GM19240 (cell line): Measurements from ENCODE around the gene HARS1.
"Not testable (repeated sequence)": the region's sequence is repeated elsewhere in the genome, so short reads cannot be mapped to it uniquely, and the experiment has no call there.

ENCODE experiments used
- DNase-seq: peaks from one replicate; pipeline ENCODE4 v3.0.0; 2011; ENCODE audit warnings: low spot score; ENCODE audit not compliant: insufficient read length

The HARS1 gene

GRCh38 chr5:140678993-140679392, 12.2 kb downstream of the HARS1 start:
- DNase-seq: no peak

- DNase-seq: peak; percentile 51
Measured at GRCh38 chr5:140677947-140678346, 13.2 kb downstream of the HARS1 start.

DNA sequence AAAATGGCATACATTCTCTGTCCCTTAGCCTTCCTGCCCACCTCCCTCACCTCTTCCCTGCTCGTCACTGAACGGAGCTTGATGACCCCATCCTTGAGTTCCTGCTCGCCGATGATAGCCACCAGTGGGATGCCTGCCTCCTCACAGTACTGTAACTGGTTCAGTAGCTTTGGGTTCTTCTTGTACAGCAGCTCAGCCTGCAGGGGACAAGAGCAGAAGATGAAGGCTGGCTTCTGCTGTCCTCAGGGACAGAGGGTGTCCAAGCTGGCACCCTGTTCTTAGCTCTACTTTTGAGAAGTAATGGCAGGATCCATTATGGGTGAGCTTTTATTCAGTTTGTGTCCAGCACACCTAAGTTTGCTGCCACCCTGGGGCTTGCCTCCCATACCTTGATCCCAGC, 16.5 kb downstream of the HARS1 start:
- no peak for DNase-seq

GRCh38 chr5:140674211-140674610, 17.0 kb downstream of the HARS1 start:
- no peak for DNase-seq

DNA sequence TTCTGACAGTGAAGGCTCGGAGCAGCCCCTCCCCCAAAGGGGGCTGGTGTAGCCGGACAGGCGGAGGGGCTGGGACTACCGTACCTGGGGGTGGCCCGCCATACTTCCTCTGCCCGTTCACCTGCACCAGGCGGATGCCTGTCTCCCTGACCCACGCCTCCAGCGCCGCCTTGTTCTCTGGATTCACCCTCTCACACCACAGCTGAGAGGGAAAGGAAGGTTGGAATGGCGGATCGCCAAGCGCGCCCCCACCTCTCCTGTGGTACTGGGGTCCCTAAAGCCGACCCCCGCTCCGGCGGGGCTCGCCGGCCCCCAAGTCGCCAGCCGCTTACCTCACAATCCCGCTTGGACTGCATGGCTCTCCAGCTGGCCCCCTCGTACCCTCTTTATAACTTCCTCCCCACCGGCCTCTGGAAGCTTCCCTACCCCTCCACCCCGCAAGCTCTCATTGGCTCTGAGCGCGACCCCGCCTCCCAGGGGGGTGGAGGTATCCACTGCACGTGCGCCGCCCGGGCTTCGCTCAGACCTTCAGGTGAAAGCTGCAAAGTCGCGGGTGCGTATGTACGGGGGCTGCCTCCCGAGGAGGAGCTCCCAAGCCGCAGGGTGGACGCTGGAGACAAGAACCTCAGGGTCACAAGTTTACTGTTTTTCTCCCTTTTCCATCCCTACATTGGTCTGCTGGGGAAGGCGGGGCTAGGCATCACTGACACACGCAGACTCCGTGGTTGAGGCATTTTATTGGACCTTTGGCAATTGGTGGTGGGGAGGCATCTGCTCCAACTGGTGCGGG, 17.8 kb downstream of the HARS1 start, which contains the start of gene DND1:
Gene DND1, minus strand, starts transcription at position 390 of the 790 bp plus-strand sequence. Its CDS starts 34 bp downstream, at position 356.
- DNase-seq: no peak

DNA sequence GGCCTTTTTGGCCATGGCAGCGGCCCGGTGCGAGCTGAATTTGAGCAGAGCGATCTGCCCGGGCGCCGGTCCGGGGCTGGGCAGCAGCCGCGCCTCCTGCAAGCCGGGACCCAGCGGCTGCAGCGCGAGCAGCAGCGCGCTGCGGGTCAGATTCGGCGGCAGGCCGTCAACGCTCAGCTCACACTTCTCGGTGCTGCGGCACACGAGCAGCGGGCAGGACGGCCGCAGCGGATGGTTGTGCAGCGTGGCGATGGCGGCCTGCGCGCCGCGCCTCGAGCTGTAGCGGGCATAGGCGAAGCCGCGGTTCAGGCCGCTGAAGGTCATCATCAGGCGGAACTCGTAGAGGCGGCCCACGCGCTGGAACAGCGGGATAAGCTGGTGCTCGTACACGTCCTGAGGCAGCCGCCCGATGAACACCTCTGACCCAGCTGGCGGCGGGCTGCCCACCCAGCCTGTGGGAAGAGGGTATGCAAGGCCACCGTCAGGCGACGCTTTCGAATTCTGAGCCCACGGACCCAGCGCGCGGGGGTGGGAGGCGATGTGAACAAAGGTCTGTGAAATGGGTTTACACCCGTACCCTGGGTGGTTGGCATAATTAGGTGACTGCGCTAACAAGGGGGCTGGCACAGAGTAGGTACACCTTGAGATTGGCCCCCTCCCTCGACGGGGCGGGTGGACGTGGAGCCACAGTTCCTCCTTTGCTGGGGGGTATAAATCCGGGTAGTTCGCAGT, 18.5 kb downstream of the HARS1 start:
- DNase-seq: no peak

- no peak for DNase-seq
Measured at GRCh38 chr5:140671472-140672125, 19.6 kb downstream of the HARS1 start.

GRCh38 chr5:140671035-140671434, 20.1 kb downstream of the HARS1 start:
- not testable (repeated sequence) for DNase-seq

- DNase-seq: peak; percentile 92
Measured at GRCh38 chr5:140664359-140665119, 26.6 kb downstream of the HARS1 start, which contains the start of gene WDR55. WDR55 (plus strand) TSS chr5:140664904; CDS start chr5:140664913, 9 bp downstream.

- no peak for DNase-seq
Measured at GRCh38 chr5:140664030-140664358, 27.2 kb downstream of the HARS1 start.

DNA sequence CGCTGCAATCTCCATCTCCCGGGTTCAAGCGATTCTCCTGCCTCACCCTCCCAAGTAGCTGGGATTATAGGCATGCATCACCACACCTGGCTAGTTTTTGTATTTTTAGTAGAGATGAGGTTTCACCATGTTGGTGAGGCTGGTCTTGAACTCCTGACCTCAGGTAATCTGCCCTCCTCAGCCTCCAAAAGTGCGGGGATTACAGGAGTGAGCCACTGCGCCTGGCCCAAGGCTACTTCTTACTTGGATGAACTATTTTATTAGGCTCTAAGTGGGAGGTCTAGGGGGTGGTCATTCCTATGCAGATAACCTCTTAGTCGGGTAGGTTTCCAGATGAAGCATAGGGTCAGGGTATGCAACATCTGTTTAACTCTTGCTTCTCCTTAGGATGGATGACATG, 30.8 kb downstream of the HARS1 start:
- DNase-seq: not testable (repeated sequence)

- DNase-seq: no peak
Measured at GRCh38 chr5:140658870-140659269, 32.3 kb downstream of the HARS1 start.

GRCh38 chr5:140647042-140647419, 44.1 kb downstream of the HARS1 start:
- DNase-seq: no peak

DNA sequence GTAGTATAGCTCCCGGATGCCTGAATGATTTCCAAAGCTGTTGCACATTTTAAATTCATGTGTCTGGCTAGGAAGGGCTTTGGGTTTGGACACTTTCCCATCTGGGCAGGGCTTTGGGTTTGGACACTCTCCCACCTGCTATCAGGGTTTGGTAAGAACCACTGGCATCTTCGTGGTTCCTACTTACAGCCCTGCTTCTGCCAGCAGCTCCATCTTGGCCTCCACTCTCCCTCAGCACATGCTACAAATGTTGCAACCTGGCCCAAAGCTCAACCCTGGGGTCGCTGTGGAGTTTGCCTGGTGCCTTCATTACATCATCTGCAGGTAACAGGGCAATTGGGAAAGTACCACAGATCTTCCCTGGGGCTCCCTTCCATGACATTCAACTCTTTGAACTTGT, 48.5 kb downstream of the HARS1 start:
- no peak for DNase-seq

GRCh38 chr5:140641716-140642115, 49.5 kb downstream of the HARS1 start:
- no peak for DNase-seq

GRCh38 chr5:140639148-140639981, 51.8 kb downstream of the HARS1 start, which contains the start of gene TMCO6:
TMCO6 (plus strand) TSS chr5:140639451; CDS start chr5:140639528, 77 bp downstream.
- peak; percentile 90 for DNase-seq

DNA sequence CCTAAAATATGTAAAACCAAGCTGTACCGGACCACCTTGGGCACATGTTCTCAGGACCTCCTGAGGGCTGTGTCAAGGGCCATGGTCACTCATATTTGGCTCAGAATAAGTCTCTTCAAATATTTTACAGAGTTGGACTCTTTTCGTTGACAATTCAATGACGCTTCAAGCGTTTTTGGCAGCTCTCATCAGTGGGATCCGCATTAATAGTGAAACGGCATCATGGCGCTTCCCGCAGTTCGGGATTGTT, 52.3 kb downstream of the HARS1 start:
- DNase-seq: not testable (repeated sequence)

- DNase-seq: no peak
Measured at GRCh38 chr5:140637371-140638100, 53.6 kb downstream of the HARS1 start.

DNA sequence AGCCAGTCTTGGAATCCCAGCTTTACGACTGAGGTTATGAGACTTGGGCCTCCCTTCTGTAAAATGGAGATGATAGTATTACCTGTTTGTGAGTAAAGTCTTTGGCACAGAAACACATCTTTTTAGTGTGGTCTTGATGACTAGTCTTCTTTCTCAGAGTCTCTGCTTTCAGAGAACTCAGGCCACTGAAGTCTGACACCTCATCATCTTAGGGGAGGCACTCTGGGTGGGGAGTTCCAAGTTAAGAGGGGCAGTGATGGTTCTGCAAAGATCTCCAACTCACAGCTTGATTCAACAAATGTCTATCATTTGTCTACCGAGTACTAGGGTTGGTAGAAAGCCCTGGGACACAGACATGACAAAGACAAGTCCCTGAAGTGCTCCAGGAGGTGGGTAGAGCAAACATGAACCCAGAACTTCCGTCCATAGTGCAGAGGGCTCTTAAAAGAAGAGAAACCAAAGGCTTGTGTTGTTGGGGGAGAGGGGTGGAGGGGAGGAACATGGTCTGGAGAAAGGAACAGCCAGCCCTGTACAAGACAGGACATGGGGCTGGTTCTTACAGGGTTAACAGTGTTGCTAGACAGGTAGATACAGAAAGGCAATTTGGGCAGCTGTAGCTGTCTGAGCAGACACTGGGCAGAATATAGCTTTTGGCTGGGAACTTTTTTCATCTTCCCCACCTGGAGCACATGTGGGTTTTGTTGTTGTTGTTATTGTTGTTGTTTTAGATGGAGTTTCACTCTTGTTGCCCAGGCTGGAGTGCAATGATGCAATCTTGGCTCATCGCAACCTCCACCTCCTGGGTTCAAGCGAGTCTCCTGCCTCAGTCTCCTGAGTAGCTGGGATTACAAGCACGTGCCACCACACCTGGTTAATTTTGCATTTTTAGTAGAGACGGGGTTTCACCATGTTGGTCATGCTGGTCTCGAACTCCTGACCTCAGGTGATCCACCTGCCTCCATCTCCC, 55.6 kb downstream of the HARS1 start:
- no peak for DNase-seq
